SU-DHL-6 (cell line): Measurements from ENCODE around the gene AP1B1.
"Not testable (repeated sequence)": the region's sequence is repeated elsewhere in the genome, so short reads cannot be mapped to it uniquely, and the experiment has no call there.

ENCODE experiments used
- H2AFZ ChIP-seq: fragments of 200-600 bp; sonication (generic); 2 replicates; pipeline ENCODE4 v1.6.1; 2014; ENCODE audit warnings: low read depth, mild to moderate bottlenecking, moderate library complexity, mixed read lengths, antibody characterized with exemption, low read length; ENCODE audit not compliant: severe bottlenecking
- H3F3A ChIP-seq: fragments of 200-600 bp; shearing (Covaris generic); 2 replicates; pipeline ENCODE4 v1.6.0; 2016; ENCODE audit warnings: antibody characterized with exemption, mild to moderate bottlenecking; ENCODE audit not compliant: insufficient read depth
- H3K27ac ChIP-seq: fragments of 200-600 bp; sonication (generic); 2 replicates; pipeline ENCODE4 v1.5.1; 2016; ENCODE audit warnings: low read depth, mild to moderate bottlenecking, low read length, moderate library complexity, mixed read lengths
- H3K27me3 ChIP-seq: fragments of 200-600 bp; sonication (generic), shearing (Covaris generic); 2 replicates; pipeline ENCODE4 v1.6.0; 2014; ENCODE audit warnings: mild to moderate bottlenecking, low read length
- H3K36me3 ChIP-seq: fragments of 200-600 bp; sonication (generic); 2 replicates; pipeline ENCODE4 v1.6.1; 2014; ENCODE audit warnings: mild to moderate bottlenecking, low read length, mixed read lengths
- H3K4me2 ChIP-seq: fragments of 300-600, 200-600 bp; shearing (Covaris generic), sonication (generic); 2 replicates; pipeline ENCODE4 v1.6.0; 2014; ENCODE audit warnings: low read length, low read depth, mild to moderate bottlenecking; ENCODE audit not compliant: poor library complexity, severe bottlenecking
- H3K4me3 ChIP-seq: fragments of 200-600 bp; sonication (generic); 2 replicates; pipeline ENCODE4 v1.5.1; 2014; ENCODE audit warnings: antibody characterized with exemption, low read length, mild to moderate bottlenecking, mixed read lengths; ENCODE audit not compliant: insufficient read depth, poor library complexity, severe bottlenecking
- H3K79me2 ChIP-seq: fragments of 200-600 bp; sonication (generic); 2 replicates; pipeline ENCODE4 v1.6.1; 2014; ENCODE audit warnings: mild to moderate bottlenecking, low read length, moderate library complexity; ENCODE audit not compliant: insufficient read depth
- H3K9ac ChIP-seq: fragments of 200-600 bp; sonication (generic); 2 replicates; pipeline ENCODE4 v1.7.0; 2014; ENCODE audit warnings: mild to moderate bottlenecking, low read length
- H3K9me2 ChIP-seq: fragments of 200-600 bp; sonication (generic); replicated peaks from 2 replicates; pipeline ENCODE4 v1.6.1; 2014; ENCODE audit warnings: low read length; ENCODE audit not compliant: insufficient read depth
- H3K9me3 ChIP-seq: fragments of 200-600 bp; sonication (generic); 2 replicates; pipeline ENCODE4 v1.6.1; 2014; ENCODE audit warnings: low read length, mixed read lengths; ENCODE audit not compliant: insufficient read depth
- H4K20me1 ChIP-seq: fragments of 200-600 bp; sonication (generic); 2 replicates; pipeline ENCODE4 v1.6.1; 2014; ENCODE audit warnings: low read depth, mild to moderate bottlenecking, antibody characterized with exemption, low read length, moderate library complexity, mixed read lengths
- CTCF ChIP-seq: fragments of 200-600 bp; sonication (generic); IDR thresholded peaks from one replicate; pipeline ENCODE4 v1.5.1; 2017; ENCODE audit warnings: antibody characterized with exemption, mild to moderate bottlenecking, low read length, moderate library complexity; ENCODE audit not compliant: insufficient read depth, poor library complexity, severe bottlenecking
- EZH2phosphoT487 ChIP-seq: fragments of 200-600 bp; sonication (generic), shearing (Covaris generic); conservative IDR thresholded peaks from 2 replicates; pipeline ENCODE4 v1.6.1; 2018; ENCODE audit warnings: mild to moderate bottlenecking, antibody characterized with exemption, low read length, moderate library complexity, mixed read lengths

Gene AP1B1

GRCh38 chr22:29346659-29347058 lies 41.7 kb downstream of the AP1B1 start:
- Histone ChIP-seq H4K20me1 (no peaks in the 10 kb centered on the region), H3K27ac (no peak overlapping the region), H2AFZ (no peak overlapping the region), H3K79me2 (no peaks in the 10 kb centered on the region), H3K36me3 (peaks cover 15% of the 10 kb centered on the region; the same call in 1 of the 2 replicates), H3K9ac (no peak overlapping the region), H3K9me2 (no peaks in the 10 kb centered on the region), H3K27me3 (no peaks in the 10 kb centered on the region), H3K4me2 (no peak overlapping the region), H3F3A (no peaks in the 10 kb centered on the region), H3K4me3 (no peak overlapping the region), H3K9me3 (no peaks in the 10 kb centered on the region)
- TF ChIP-seq CTCF (no peak), EZH2phosphoT487 (no peak)

GRCh38 chr22:29345932-29346331 lies 42.4 kb downstream of the AP1B1 start:
- no peak overlapping the region for H3K27ac ChIP-seq

GRCh38 chr22:29344889-29345288 lies 43.5 kb downstream of the AP1B1 start:
- H3K4me3 ChIP-seq, H3K27me3 ChIP-seq, H3K9me2 ChIP-seq, H3F3A ChIP-seq, H3K79me2 ChIP-seq, H2AFZ ChIP-seq, H3K9ac ChIP-seq, H3K9me3 ChIP-seq, H4K20me1 ChIP-seq, H3K27ac ChIP-seq, H3K4me2 ChIP-seq: not testable (repeated sequence)
- H3K36me3 ChIP-seq = peaks cover 15% of the 10 kb centered on the region; the same call in 1 of the 2 replicates

More at GRCh38 chr22:29345932-29346331, 42.4 kb downstream of the AP1B1 start:
- Histone ChIP-seq H3K9me3 (no peaks in the 10 kb centered on the region), H3K79me2 (no peaks in the 10 kb centered on the region), H3K9me2 (no peaks in the 10 kb centered on the region), H3K27me3 (no peaks in the 10 kb centered on the region), H3F3A (no peaks in the 10 kb centered on the region), H3K4me3 (no peak overlapping the region), H3K9ac (no peak overlapping the region), H3K4me2 (no peak overlapping the region), H4K20me1 (no peaks in the 10 kb centered on the region), H3K36me3 (peaks cover 15% of the 10 kb centered on the region; the same call in 1 of the 2 replicates), H2AFZ (no peak overlapping the region)
- TF ChIP-seq EZH2phosphoT487 (no peak), CTCF (no peak)

- no peaks in the 10 kb centered on the region for H3K79me2 ChIP-seq
- no peak overlapping the region for H2AFZ ChIP-seq
- no peaks in the 10 kb centered on the region for H3K9me3 ChIP-seq
- H3K4me2 ChIP-seq = no peak overlapping the region
- no peak overlapping the region for H3K4me3 ChIP-seq
- no peaks in the 10 kb centered on the region for H3K27me3 ChIP-seq
- peaks cover 15% of the 10 kb centered on the region; the same call in 1 of the 2 replicates for H3K36me3 ChIP-seq
- no peak overlapping the region for H3K9ac ChIP-seq
- H3F3A ChIP-seq = no peaks in the 10 kb centered on the region
- no peak overlapping the region for H3K27ac ChIP-seq
- no peaks in the 10 kb centered on the region for H3K9me2 ChIP-seq
- TF ChIP-seq CTCF (no peak), EZH2phosphoT487 (no peak)
- no peaks in the 10 kb centered on the region for H4K20me1 ChIP-seq
These were observed 44.2 kb downstream of the AP1B1 start for GRCh38 chr22:29344137-29344536.
